Measurements from ENCODE around the gene FGF12.

DNA sequence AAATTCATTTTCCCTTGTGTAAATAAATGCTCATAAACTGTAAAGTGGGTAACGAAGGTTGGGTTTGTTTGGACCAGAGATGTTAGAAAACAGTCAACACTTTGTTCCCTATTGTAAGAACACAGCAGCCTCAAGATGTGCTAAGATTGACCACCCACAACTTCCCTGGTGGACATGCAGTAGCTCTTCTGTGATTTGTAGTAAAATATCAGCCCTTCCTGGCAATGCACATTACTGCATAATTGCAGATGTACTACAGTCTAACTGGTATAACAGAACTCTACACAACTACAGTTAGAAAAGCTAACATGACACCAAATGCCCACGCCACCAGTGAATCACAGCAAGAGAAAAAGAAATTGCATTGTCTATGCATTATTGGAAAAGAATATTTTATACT, 129.4 kb downstream of the FGF12 start:
- TF ChIP-seq, protein P1, sequence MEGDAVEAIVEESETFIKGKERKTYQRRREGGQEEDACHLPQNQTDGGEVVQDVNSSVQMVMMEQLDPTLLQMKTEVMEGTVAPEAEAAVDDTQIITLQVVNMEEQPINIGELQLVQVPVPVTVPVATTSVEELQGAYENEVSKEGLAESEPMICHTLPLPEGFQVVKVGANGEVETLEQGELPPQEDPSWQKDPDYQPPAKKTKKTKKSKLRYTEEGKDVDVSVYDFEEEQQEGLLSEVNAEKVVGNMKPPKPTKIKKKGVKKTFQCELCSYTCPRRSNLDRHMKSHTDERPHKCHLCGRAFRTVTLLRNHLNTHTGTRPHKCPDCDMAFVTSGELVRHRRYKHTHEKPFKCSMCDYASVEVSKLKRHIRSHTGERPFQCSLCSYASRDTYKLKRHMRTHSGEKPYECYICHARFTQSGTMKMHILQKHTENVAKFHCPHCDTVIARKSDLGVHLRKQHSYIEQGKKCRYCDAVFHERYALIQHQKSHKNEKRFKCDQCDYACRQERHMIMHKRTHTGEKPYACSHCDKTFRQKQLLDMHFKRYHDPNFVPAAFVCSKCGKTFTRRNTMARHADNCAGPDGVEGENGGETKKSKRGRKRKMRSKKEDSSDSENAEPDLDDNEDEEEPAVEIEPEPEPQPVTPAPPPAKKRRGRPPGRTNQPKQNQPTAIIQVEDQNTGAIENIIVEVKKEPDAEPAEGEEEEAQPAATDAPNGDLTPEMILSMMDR (IDR thresholded peaks at IDR 0.05; ENCODE audit: low read length), result no peak
- no peak for TF ChIP-seq EZH2 (IDR thresholded peaks at IDR 0.05; ENCODE audit: borderline replicate concordance, low read length)
